GM19467 (cell line): Measurements from ENCODE around the gene DNAJC9.

Experiments
- ATAC-seq: cut with Tn5 transposase; IDR thresholded peaks from one replicate; pipeline ENCODE4 v1.9.1; 2021; ENCODE audit warnings: mild to moderate bottlenecking, moderate library complexity; ENCODE audit not compliant: unreplicated experiment

The DNAJC9 gene

GRCh38 chr10:73239908-73240307 is 7.1 kb downstream of the DNAJC9 start:
- ATAC-seq, result no peak

GRCh38 chr10:73238990-73239566 is 8.0 kb downstream of the DNAJC9 start:
- ATAC-seq, result no peak

- ATAC-seq, result no peak
These were observed 12.4 kb downstream of the DNAJC9 start for GRCh38 chr10:73234695-73235094.

- no peak for ATAC-seq
These were observed 13.2 kb downstream of the DNAJC9 start for GRCh38 chr10:73233883-73234282.

- ATAC-seq, result no peak
These were observed 14.2 kb downstream of the DNAJC9 start for GRCh38 chr10:73232887-73233286.

- no peak for ATAC-seq
These were observed 17.5 kb downstream of the DNAJC9 start for GRCh38 chr10:73229567-73229966.

GRCh38 chr10:73228247-73228646 is 18.8 kb downstream of the DNAJC9 start:
- no peak for ATAC-seq

- ATAC-seq, result no peak
These were observed 20.4 kb downstream of the DNAJC9 start for GRCh38 chr10:73226663-73227062.

- no peak for ATAC-seq
These were observed 21.5 kb downstream of the DNAJC9 start for GRCh38 chr10:73225518-73225917.

GRCh38 chr10:73220989-73221388 is 26.1 kb downstream of the DNAJC9 start:
- ATAC-seq, result no peak

GRCh38 chr10:73219384-73219783 is 27.7 kb downstream of the DNAJC9 start:
- ATAC-seq, result no peak

GRCh38 chr10:73218431-73219191 is 28.4 kb downstream of the DNAJC9 start:
- ATAC-seq, result no peak

GRCh38 chr10:73217628-73218027 is 29.4 kb downstream of the DNAJC9 start:
- no peak for ATAC-seq

- ATAC-seq, result no peak
These were observed 31.3 kb downstream of the DNAJC9 start for GRCh38 chr10:73215749-73216148.

- no peak for ATAC-seq
These were observed 35.8 kb downstream of the DNAJC9 start for GRCh38 chr10:73211106-73211811.

- no peak for ATAC-seq
These were observed 36.5 kb downstream of the DNAJC9 start for GRCh38 chr10:73210395-73211105.

GRCh38 chr10:73209705-73210104 is 37.4 kb downstream of the DNAJC9 start:
- ATAC-seq, result no peak

GRCh38 chr10:73207883-73208282 is 39.2 kb downstream of the DNAJC9 start:
- no peak for ATAC-seq

- ATAC-seq, result no peak
These were observed 40.7 kb downstream of the DNAJC9 start for GRCh38 chr10:73206385-73206784.

- ATAC-seq, result no peak
These were observed 41.2 kb downstream of the DNAJC9 start for GRCh38 chr10:73205890-73206289.

GRCh38 chr10:73205081-73205480 is 42.0 kb downstream of the DNAJC9 start:
- ATAC-seq, result no peak
